Stimulated activated CD4-positive, alpha-beta T cell treated with anti-CD3 and anti-CD28 coated beads, Interleukin-12 subunit alpha, Interleukin-12 subunit beta, amount 100 ng/mL, for 24 hours (primary cell): ENCODE data around the gene SERINC1.
A peak's percentile ranks its signal among the peaks of the same experiment; 100 is the strongest.
"Not testable (repeated sequence)": the region's sequence is repeated elsewhere in the genome, so short reads cannot be mapped to it uniquely, and the experiment has no call there.

ENCODE experiments used
- DNase-seq, 2 experiments: peaks; one replicate each; pipeline ENCODE4 v3.0.0-alpha.2; 2020; ENCODE audit warnings: low read depth in 2 of 2

The SERINC1 gene

GRCh38 chr6:122471107-122472021, at the start of gene SERINC1:
Gene SERINC1 (minus strand): TSS chr6:122471807. CDS start chr6:122471737, 70 bp downstream.
- peak; percentile 80 to 87 for DNase-seq

GRCh38 chr6:122511193-122511924, 39.8 kb upstream of the SERINC1 start:
- no peak for DNase-seq

GRCh38 chr6:122505170-122505569, 33.6 kb upstream of the SERINC1 start:
- DNase-seq = not testable (repeated sequence)

GRCh38 chr6:122501475-122501874, 29.9 kb upstream of the SERINC1 start:
- no peak for DNase-seq

GRCh38 chr6:122495612-122496011, 24.0 kb upstream of the SERINC1 start:
- DNase-seq = no peak

- DNase-seq = no peak
These were observed 23.2 kb upstream of the SERINC1 start for GRCh38 chr6:122494665-122495272.

- DNase-seq = peak; percentile 44 to 57
These were observed 20.4 kb upstream of the SERINC1 start for GRCh38 chr6:122491919-122492555.

- no peak for DNase-seq
These were observed 19.0 kb upstream of the SERINC1 start for GRCh38 chr6:122490607-122491006.

GRCh38 chr6:122484760-122485159, 13.2 kb upstream of the SERINC1 start:
- no peak for DNase-seq

GRCh38 chr6:122482750-122483080, 11.1 kb upstream of the SERINC1 start:
- DNase-seq = no peak

- DNase-seq = no peak
These were observed 4.5 kb upstream of the SERINC1 start for GRCh38 chr6:122476131-122476530.

GRCh38 chr6:122472022-122472340, 374 bp upstream of the SERINC1 start:
- no peak for DNase-seq

- no peak for DNase-seq
These were observed 9.7 kb downstream of the SERINC1 start for GRCh38 chr6:122461885-122462284.

GRCh38 chr6:122459865-122460416, 11.7 kb downstream of the SERINC1 start:
- DNase-seq = not testable (repeated sequence)

GRCh38 chr6:122459240-122459639, 12.4 kb downstream of the SERINC1 start:
- DNase-seq = no peak

GRCh38 chr6:122458087-122458486, 13.5 kb downstream of the SERINC1 start:
- DNase-seq = no peak

GRCh38 chr6:122455116-122455515, 16.5 kb downstream of the SERINC1 start:
- DNase-seq = not testable (repeated sequence)

- DNase-seq = no peak
These were observed 16.9 kb downstream of the SERINC1 start for GRCh38 chr6:122454673-122455072.

- no peak for DNase-seq
These were observed 19.1 kb downstream of the SERINC1 start for GRCh38 chr6:122452509-122452908.

GRCh38 chr6:122449069-122449468, 22.5 kb downstream of the SERINC1 start:
- DNase-seq = no peak

- no peak for DNase-seq
These were observed 26.3 kb downstream of the SERINC1 start for GRCh38 chr6:122445274-122445673.

GRCh38 chr6:122438975-122439374, 32.6 kb downstream of the SERINC1 start:
- no peak for DNase-seq
